Measurements from ENCODE around the gene JARID2.

Gene JARID2

GRCh38 chr6:15547400-15547799, 301.5 kb downstream of the JARID2 start:
- no peak for DNase-seq (ENCODE audit: low spot score)

- DNase-seq (ENCODE audit: low spot score): no peak
These were observed 303.5 kb downstream of the JARID2 start for GRCh38 chr6:15549371-15549770.

- DNase-seq (ENCODE audit: low spot score): no peak
These were observed 304.8 kb downstream of the JARID2 start for GRCh38 chr6:15550546-15551123.

- DNase-seq (ENCODE audit: low spot score): no peak
These were observed 305.4 kb downstream of the JARID2 start for GRCh38 chr6:15551262-15551661.

- DNase-seq (ENCODE audit: low spot score): peak; percentile 64
These were observed 305.9 kb downstream of the JARID2 start for GRCh38 chr6:15551798-15552197.

GRCh38 chr6:15553031-15553430, 307.2 kb downstream of the JARID2 start:
- no peak for DNase-seq (ENCODE audit: low spot score)

GRCh38 chr6:15553736-15554294, 307.9 kb downstream of the JARID2 start:
- no peak for DNase-seq (ENCODE audit: low spot score)

- DNase-seq (ENCODE audit: low spot score): no peak
These were observed 308.8 kb downstream of the JARID2 start for GRCh38 chr6:15554728-15555100.

GRCh38 chr6:15555101-15556038, 309.5 kb downstream of the JARID2 start:
- DNase-seq (ENCODE audit: low spot score): no peak

GRCh38 chr6:15556711-15557110, 310.8 kb downstream of the JARID2 start:
- DNase-seq (ENCODE audit: low spot score): no peak

GRCh38 chr6:15557174-15557573, 311.3 kb downstream of the JARID2 start:
- no peak for DNase-seq (ENCODE audit: low spot score)

- no peak for DNase-seq (ENCODE audit: low spot score)
These were observed 314.8 kb downstream of the JARID2 start for GRCh38 chr6:15560713-15561112.

- DNase-seq (ENCODE audit: low spot score): no peak
These were observed 315.8 kb downstream of the JARID2 start for GRCh38 chr6:15561447-15562199.

- no peak for DNase-seq (ENCODE audit: low spot score)
These were observed 317.1 kb downstream of the JARID2 start for GRCh38 chr6:15562977-15563376.

- DNase-seq (ENCODE audit: low spot score): no peak
These were observed 323.4 kb downstream of the JARID2 start for GRCh38 chr6:15569035-15569995.

GRCh38 chr6:15570171-15570570, 324.3 kb downstream of the JARID2 start:
- no peak for DNase-seq (ENCODE audit: low spot score)
